Type B pancreatic cell (in vitro differentiated cells): ENCODE results near the gene OR4D10. TPM values are rescaled to one million over a fixed set of nuclear protein-coding genes. Genes with fewer than 3 reads are reported as not detected.

Experiments used
- DNase-seq: peaks from one replicate; pipeline ENCODE4 v3.0.0; 2021; ENCODE audit warnings: mixed read lengths; ENCODE audit not compliant: unreplicated experiment; ENCODE audit errors: extremely low spot score
- H3K27ac Mint-ChIP-seq: 2 replicates; pipeline ENCODE4 v1.8.0; 2021; ENCODE audit warnings: mild to moderate bottlenecking, mixed read lengths
- H3K27me3 Mint-ChIP-seq: 2 replicates; pipeline ENCODE4 v1.8.0; 2021; ENCODE audit warnings: mixed read lengths
- H3K36me3 Mint-ChIP-seq: 2 replicates; pipeline ENCODE4 v1.8.0; 2021; ENCODE audit warnings: mixed read lengths
- H3K4me1 Mint-ChIP-seq: one replicate; pipeline ENCODE4 v1.8.0; 2021; ENCODE audit warnings: mixed read lengths; ENCODE audit not compliant: unreplicated experiment
- H3K4me3 Mint-ChIP-seq: 2 replicates; pipeline ENCODE4 v1.8.0; 2021; ENCODE audit warnings: mild to moderate bottlenecking, mixed read lengths
- H3K9me3 Mint-ChIP-seq: 2 replicates; pipeline ENCODE4 v1.8.0; 2021; ENCODE audit warnings: mixed read lengths
- total RNA-seq: library from RNA; stranded (reverse); gene quantifications from 2 replicates; pipeline ENCODE4 v1.2.1, GENCODE V29; 2021; ENCODE audit warnings: low replicate concordance
- TF ChIP-seq, protein P1 (sequence below): fragments of 200-600 bp; sonication (generic); conservative IDR thresholded peaks from 2 replicates; pipeline ENCODE4 v1.5.0; 2021; ENCODE audit warnings: antibody characterized with exemption, mild to moderate bottlenecking

Gene OR4D10
- total RNA-seq, 1 donor from 2014 or later, result not detected

DNA sequence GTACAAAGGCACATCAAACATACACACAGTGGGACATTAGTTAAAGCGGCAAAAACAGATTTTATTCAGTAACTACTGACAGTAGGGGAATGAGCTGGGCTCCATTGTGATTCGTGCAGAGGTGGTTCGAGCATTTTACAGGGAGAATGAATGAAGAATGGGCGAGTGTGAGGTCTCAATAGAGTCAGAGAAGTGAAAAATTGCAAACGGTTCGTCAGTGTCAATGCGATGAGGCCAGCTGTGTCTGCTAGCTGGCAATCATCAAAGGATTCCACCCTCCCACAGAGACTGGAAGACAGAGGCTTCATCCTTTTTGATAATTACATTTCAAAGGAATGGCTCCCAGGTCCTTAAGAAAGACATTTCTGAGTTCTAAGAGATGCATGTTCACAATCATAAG is 55.6 kb downstream of the OR4D10 start:
- TF ChIP-seq, protein P1, sequence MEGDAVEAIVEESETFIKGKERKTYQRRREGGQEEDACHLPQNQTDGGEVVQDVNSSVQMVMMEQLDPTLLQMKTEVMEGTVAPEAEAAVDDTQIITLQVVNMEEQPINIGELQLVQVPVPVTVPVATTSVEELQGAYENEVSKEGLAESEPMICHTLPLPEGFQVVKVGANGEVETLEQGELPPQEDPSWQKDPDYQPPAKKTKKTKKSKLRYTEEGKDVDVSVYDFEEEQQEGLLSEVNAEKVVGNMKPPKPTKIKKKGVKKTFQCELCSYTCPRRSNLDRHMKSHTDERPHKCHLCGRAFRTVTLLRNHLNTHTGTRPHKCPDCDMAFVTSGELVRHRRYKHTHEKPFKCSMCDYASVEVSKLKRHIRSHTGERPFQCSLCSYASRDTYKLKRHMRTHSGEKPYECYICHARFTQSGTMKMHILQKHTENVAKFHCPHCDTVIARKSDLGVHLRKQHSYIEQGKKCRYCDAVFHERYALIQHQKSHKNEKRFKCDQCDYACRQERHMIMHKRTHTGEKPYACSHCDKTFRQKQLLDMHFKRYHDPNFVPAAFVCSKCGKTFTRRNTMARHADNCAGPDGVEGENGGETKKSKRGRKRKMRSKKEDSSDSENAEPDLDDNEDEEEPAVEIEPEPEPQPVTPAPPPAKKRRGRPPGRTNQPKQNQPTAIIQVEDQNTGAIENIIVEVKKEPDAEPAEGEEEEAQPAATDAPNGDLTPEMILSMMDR, result no peak
- peaks cover 5% of the 10 kb centered on the region for H3K9me3 Mint-ChIP-seq
- DNase-seq, result no peak

More for the DNA sequence above, 55.6 kb downstream of the OR4D10 start:
- Mint-ChIP-seq H3K4me1 (peaks cover 16% of the 10 kb centered on the region), H3K36me3 (no peaks in the 10 kb centered on the region), H3K27ac (no peak overlapping the region), H3K27me3 (peaks cover 3% of the 10 kb centered on the region), H3K4me3 (peak overlapping the region; percentile 13)

Other genes with a start within 250 kb of the OR4D10 start
- not detected in 2 replicates for gene OR5AN1, start 114.4 kb upstream of the OR4D10 start, total RNA-seq
- not detected in 2 replicates for gene OR5A2, start 46.9 kb upstream of the OR4D10 start, total RNA-seq
- gene OR5A1, start 36.8 kb upstream of the OR4D10 start, total RNA-seq, result not detected in 2 replicates
- gene OR4D6, start 16.4 kb upstream of the OR4D10 start, total RNA-seq, result not detected in 2 replicates
- not detected in 2 replicates for gene OR4D11, start 30.3 kb downstream of the OR4D10 start, total RNA-seq
- gene OR4D9, start 38.2 kb downstream of the OR4D10 start, total RNA-seq, result not detected in 2 replicates
- gene OSBP, start 142.5 kb downstream of the OR4D10 start, total RNA-seq, result 42.4 and 44.5 TPM in 2 replicates
- 35.0 and 37.4 TPM in 2 replicates for gene PATL1, start 195.7 kb downstream of the OR4D10 start, total RNA-seq
- not detected in 2 replicates for gene OR10V1, start 240.5 kb downstream of the OR4D10 start, total RNA-seq